Measurements from ENCODE around the gene SPAG16.

SPAG16 gene

GRCh38 chr2:213246497-213247281, 37.6 kb upstream of the SPAG16 start:
- Histone ChIP-seq H3K4me3 (ENCODE audit: low read depth in 1 of 2, low read length in 2 of 2) (no peak overlapping the region), H3K9ac (ENCODE audit: low read depth in 1 of 2, low read length in 2 of 2) (no peak overlapping the region), H3K27ac (ENCODE audit: low read depth, low read length) (no peak overlapping the region), H3K27me3 (ENCODE audit: control insufficient read depth in 1 of 2, insufficient read depth in 2 of 2, low read length in 2 of 2) (no peaks in the 10 kb centered on the region), H3K4me1 (ENCODE audit: control insufficient read depth in 1 of 2, insufficient read depth in 2 of 2, low read length in 2 of 2) (no peaks in the 10 kb centered on the region), H3K36me3 (ENCODE audit: control insufficient read depth in 1 of 2, insufficient read depth in 2 of 2, low read length in 2 of 2) (no peaks in the 10 kb centered on the region), H3K9me3 (ENCODE audit: control insufficient read depth in 1 of 2, low read length in 2 of 2) (no peaks in the 10 kb centered on the region)

GRCh38 chr2:213247566-213247965, 36.7 kb upstream of the SPAG16 start:
- Histone ChIP-seq H3K36me3 (ENCODE audit: control insufficient read depth in 1 of 2, insufficient read depth in 2 of 2, low read length in 2 of 2) (no peaks in the 10 kb centered on the region), H3K4me1 (ENCODE audit: control insufficient read depth in 1 of 2, insufficient read depth in 2 of 2, low read length in 2 of 2) (no peaks in the 10 kb centered on the region), H3K9ac (ENCODE audit: low read depth in 1 of 2, low read length in 2 of 2) (no peak overlapping the region), H3K27me3 (ENCODE audit: control insufficient read depth in 1 of 2, insufficient read depth in 2 of 2, low read length in 2 of 2) (no peaks in the 10 kb centered on the region), H3K27ac (ENCODE audit: low read depth, low read length) (no peak overlapping the region), H3K4me3 (ENCODE audit: low read depth in 1 of 2, low read length in 2 of 2) (no peak overlapping the region), H3K9me3 (ENCODE audit: control insufficient read depth in 1 of 2, low read length in 2 of 2) (no peaks in the 10 kb centered on the region)

GRCh38 chr2:213248637-213249036, 35.6 kb upstream of the SPAG16 start:
- H3K9me3 ChIP-seq (ENCODE audit: control insufficient read depth in 1 of 2, low read length in 2 of 2): no peaks in the 10 kb centered on the region
- H3K4me1 ChIP-seq (ENCODE audit: control insufficient read depth in 1 of 2, insufficient read depth in 2 of 2, low read length in 2 of 2): no peaks in the 10 kb centered on the region
- no peak overlapping the region for H3K4me3 ChIP-seq (ENCODE audit: low read depth in 1 of 2, low read length in 2 of 2)
- H3K27ac ChIP-seq (ENCODE audit: low read depth, low read length): no peak overlapping the region
- no peaks in the 10 kb centered on the region for H3K27me3 ChIP-seq (ENCODE audit: control insufficient read depth in 1 of 2, insufficient read depth in 2 of 2, low read length in 2 of 2)
- H3K9ac ChIP-seq (ENCODE audit: low read depth in 1 of 2, low read length in 2 of 2): no peak overlapping the region
- no peaks in the 10 kb centered on the region for H3K36me3 ChIP-seq (ENCODE audit: control insufficient read depth in 1 of 2, insufficient read depth in 2 of 2, low read length in 2 of 2)

- no peak overlapping the region for H3K4me3 ChIP-seq (ENCODE audit: low read depth in 1 of 2, low read length in 2 of 2)
- H3K27me3 ChIP-seq (ENCODE audit: control insufficient read depth in 1 of 2, insufficient read depth in 2 of 2, low read length in 2 of 2): no peaks in the 10 kb centered on the region
- no peaks in the 10 kb centered on the region for H3K4me1 ChIP-seq (ENCODE audit: control insufficient read depth in 1 of 2, insufficient read depth in 2 of 2, low read length in 2 of 2)
- H3K36me3 ChIP-seq (ENCODE audit: control insufficient read depth in 1 of 2, insufficient read depth in 2 of 2, low read length in 2 of 2): no peaks in the 10 kb centered on the region
- H3K9me3 ChIP-seq (ENCODE audit: control insufficient read depth in 1 of 2, low read length in 2 of 2): no peaks in the 10 kb centered on the region
- H3K9ac ChIP-seq (ENCODE audit: low read depth in 1 of 2, low read length in 2 of 2): no peak overlapping the region
- H3K27ac ChIP-seq (ENCODE audit: low read depth, low read length): no peak overlapping the region
These were observed 34.8 kb upstream of the SPAG16 start for GRCh38 chr2:213249502-213249901.

- H3K27me3 ChIP-seq (ENCODE audit: control insufficient read depth in 1 of 2, insufficient read depth in 2 of 2, low read length in 2 of 2): no peaks in the 10 kb centered on the region
- H3K36me3 ChIP-seq (ENCODE audit: control insufficient read depth in 1 of 2, insufficient read depth in 2 of 2, low read length in 2 of 2): no peaks in the 10 kb centered on the region
- H3K4me1 ChIP-seq (ENCODE audit: control insufficient read depth in 1 of 2, insufficient read depth in 2 of 2, low read length in 2 of 2): no peaks in the 10 kb centered on the region
- no peak overlapping the region for H3K4me3 ChIP-seq (ENCODE audit: low read depth in 1 of 2, low read length in 2 of 2)
- no peak overlapping the region for H3K27ac ChIP-seq (ENCODE audit: low read depth, low read length)
- no peak overlapping the region for H3K9ac ChIP-seq (ENCODE audit: low read depth in 1 of 2, low read length in 2 of 2)
- H3K9me3 ChIP-seq (ENCODE audit: control insufficient read depth in 1 of 2, low read length in 2 of 2): no peaks in the 10 kb centered on the region
These were observed 32.6 kb upstream of the SPAG16 start for GRCh38 chr2:213251618-213252017.

- H3K9ac ChIP-seq (ENCODE audit: low read depth in 1 of 2, low read length in 2 of 2): no peak overlapping the region
- no peaks in the 10 kb centered on the region for H3K4me1 ChIP-seq (ENCODE audit: control insufficient read depth in 1 of 2, insufficient read depth in 2 of 2, low read length in 2 of 2)
- no peaks in the 10 kb centered on the region for H3K36me3 ChIP-seq (ENCODE audit: control insufficient read depth in 1 of 2, insufficient read depth in 2 of 2, low read length in 2 of 2)
- no peak overlapping the region for H3K4me3 ChIP-seq (ENCODE audit: low read depth in 1 of 2, low read length in 2 of 2)
- no peaks in the 10 kb centered on the region for H3K9me3 ChIP-seq (ENCODE audit: control insufficient read depth in 1 of 2, low read length in 2 of 2)
- no peaks in the 10 kb centered on the region for H3K27me3 ChIP-seq (ENCODE audit: control insufficient read depth in 1 of 2, insufficient read depth in 2 of 2, low read length in 2 of 2)
- no peak overlapping the region for H3K27ac ChIP-seq (ENCODE audit: low read depth, low read length)
These were observed 32.1 kb upstream of the SPAG16 start for GRCh38 chr2:213252206-213252605.

- no peaks in the 10 kb centered on the region for H3K4me1 ChIP-seq (ENCODE audit: control insufficient read depth in 1 of 2, insufficient read depth in 2 of 2, low read length in 2 of 2)
- no peaks in the 10 kb centered on the region for H3K27me3 ChIP-seq (ENCODE audit: control insufficient read depth in 1 of 2, insufficient read depth in 2 of 2, low read length in 2 of 2)
- no peaks in the 10 kb centered on the region for H3K36me3 ChIP-seq (ENCODE audit: control insufficient read depth in 1 of 2, insufficient read depth in 2 of 2, low read length in 2 of 2)
- no peak overlapping the region for H3K9ac ChIP-seq (ENCODE audit: low read depth in 1 of 2, low read length in 2 of 2)
- no peak overlapping the region for H3K4me3 ChIP-seq (ENCODE audit: low read depth in 1 of 2, low read length in 2 of 2)
- H3K9me3 ChIP-seq (ENCODE audit: control insufficient read depth in 1 of 2, low read length in 2 of 2): no peaks in the 10 kb centered on the region
- H3K27ac ChIP-seq (ENCODE audit: low read depth, low read length): no peak overlapping the region
These were observed 31.1 kb upstream of the SPAG16 start for GRCh38 chr2:213253162-213253561.

- H3K36me3 ChIP-seq (ENCODE audit: control insufficient read depth in 1 of 2, insufficient read depth in 2 of 2, low read length in 2 of 2): no peaks in the 10 kb centered on the region
- no peaks in the 10 kb centered on the region for H3K9me3 ChIP-seq (ENCODE audit: control insufficient read depth in 1 of 2, low read length in 2 of 2)
- no peak overlapping the region for H3K9ac ChIP-seq (ENCODE audit: low read depth in 1 of 2, low read length in 2 of 2)
- H3K27me3 ChIP-seq (ENCODE audit: control insufficient read depth in 1 of 2, insufficient read depth in 2 of 2, low read length in 2 of 2): no peaks in the 10 kb centered on the region
- H3K27ac ChIP-seq (ENCODE audit: low read depth, low read length): no peak overlapping the region
- no peak overlapping the region for H3K4me3 ChIP-seq (ENCODE audit: low read depth in 1 of 2, low read length in 2 of 2)
- no peaks in the 10 kb centered on the region for H3K4me1 ChIP-seq (ENCODE audit: control insufficient read depth in 1 of 2, insufficient read depth in 2 of 2, low read length in 2 of 2)
These were observed 25.0 kb upstream of the SPAG16 start for GRCh38 chr2:213259266-213259665.

- Histone ChIP-seq H3K4me3 (ENCODE audit: low read depth in 1 of 2, low read length in 2 of 2) (no peak overlapping the region), H3K27ac (ENCODE audit: low read depth, low read length) (no peak overlapping the region), H3K36me3 (ENCODE audit: control insufficient read depth in 1 of 2, insufficient read depth in 2 of 2, low read length in 2 of 2) (no peaks in the 10 kb centered on the region), H3K9me3 (ENCODE audit: control insufficient read depth in 1 of 2, low read length in 2 of 2) (no peaks in the 10 kb centered on the region), H3K4me1 (ENCODE audit: control insufficient read depth in 1 of 2, insufficient read depth in 2 of 2, low read length in 2 of 2) (no peaks in the 10 kb centered on the region), H3K27me3 (ENCODE audit: control insufficient read depth in 1 of 2, insufficient read depth in 2 of 2, low read length in 2 of 2) (no peaks in the 10 kb centered on the region), H3K9ac (ENCODE audit: low read depth in 1 of 2, low read length in 2 of 2) (no peak overlapping the region)
These were observed 23.0 kb upstream of the SPAG16 start for GRCh38 chr2:213261237-213261636.

GRCh38 chr2:213261715-213262114, 22.5 kb upstream of the SPAG16 start:
- Histone ChIP-seq H3K9me3 (ENCODE audit: control insufficient read depth in 1 of 2, low read length in 2 of 2) (no peaks in the 10 kb centered on the region), H3K4me3 (ENCODE audit: low read depth in 1 of 2, low read length in 2 of 2) (no peak overlapping the region), H3K9ac (ENCODE audit: low read depth in 1 of 2, low read length in 2 of 2) (no peak overlapping the region), H3K27me3 (ENCODE audit: control insufficient read depth in 1 of 2, insufficient read depth in 2 of 2, low read length in 2 of 2) (no peaks in the 10 kb centered on the region), H3K27ac (ENCODE audit: low read depth, low read length) (no peak overlapping the region), H3K4me1 (ENCODE audit: control insufficient read depth in 1 of 2, insufficient read depth in 2 of 2, low read length in 2 of 2) (no peaks in the 10 kb centered on the region), H3K36me3 (ENCODE audit: control insufficient read depth in 1 of 2, insufficient read depth in 2 of 2, low read length in 2 of 2) (no peaks in the 10 kb centered on the region)

All from duodenal mucosa (tissue), 2 donors.